C4-2B (cell line): ENCODE results near the gene GAS7.

ENCODE experiments used
- ZFX ChIP-seq: fragments of 450-650 bp; IDR thresholded peaks from 2 replicates; pipeline ENCODE4 v1.6.1; 2017
- TF ChIP-seq, protein P1 (sequence below): fragments of 450-650 bp; conservative IDR thresholded peaks from 2 replicates; pipeline ENCODE4 v1.5.1; 2017; ENCODE audit warnings: mild to moderate bottlenecking

DNA sequence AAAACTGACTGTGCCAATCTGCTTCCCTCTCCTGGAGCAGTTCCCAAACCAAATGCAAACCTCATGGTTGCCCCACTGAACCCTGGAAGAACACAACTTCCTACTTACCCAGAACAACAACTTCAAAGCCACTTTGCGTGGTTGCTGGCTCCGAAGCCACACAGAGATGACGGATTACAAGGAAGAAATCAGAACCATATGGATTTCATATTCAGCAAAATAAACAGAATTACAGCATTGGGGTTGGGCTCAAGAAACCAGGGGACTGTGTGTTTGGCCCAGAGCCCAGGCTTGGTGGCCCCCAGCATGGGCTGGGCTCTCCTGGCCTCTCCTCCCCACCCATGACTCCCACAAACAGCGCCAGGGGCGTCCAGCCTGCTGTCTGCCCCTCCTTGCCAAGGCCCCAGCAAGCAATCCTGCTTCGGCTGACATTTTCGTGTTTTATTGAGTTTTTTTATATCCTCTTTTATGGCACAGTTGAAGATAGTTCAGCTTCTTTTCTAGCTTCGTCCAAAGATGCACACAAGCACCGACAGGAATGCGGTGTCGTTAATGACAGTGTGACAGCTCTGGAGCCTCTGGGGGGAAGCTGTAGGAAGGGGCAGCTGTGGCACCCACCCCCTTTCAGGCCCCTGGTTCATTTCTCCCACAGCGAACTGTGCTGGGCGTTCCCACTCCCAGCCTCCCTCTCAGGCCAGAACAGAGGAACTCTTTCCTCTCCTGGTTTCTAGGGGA, 137.1 kb downstream of the GAS7 start:
- TF ChIP-seq, protein P1, sequence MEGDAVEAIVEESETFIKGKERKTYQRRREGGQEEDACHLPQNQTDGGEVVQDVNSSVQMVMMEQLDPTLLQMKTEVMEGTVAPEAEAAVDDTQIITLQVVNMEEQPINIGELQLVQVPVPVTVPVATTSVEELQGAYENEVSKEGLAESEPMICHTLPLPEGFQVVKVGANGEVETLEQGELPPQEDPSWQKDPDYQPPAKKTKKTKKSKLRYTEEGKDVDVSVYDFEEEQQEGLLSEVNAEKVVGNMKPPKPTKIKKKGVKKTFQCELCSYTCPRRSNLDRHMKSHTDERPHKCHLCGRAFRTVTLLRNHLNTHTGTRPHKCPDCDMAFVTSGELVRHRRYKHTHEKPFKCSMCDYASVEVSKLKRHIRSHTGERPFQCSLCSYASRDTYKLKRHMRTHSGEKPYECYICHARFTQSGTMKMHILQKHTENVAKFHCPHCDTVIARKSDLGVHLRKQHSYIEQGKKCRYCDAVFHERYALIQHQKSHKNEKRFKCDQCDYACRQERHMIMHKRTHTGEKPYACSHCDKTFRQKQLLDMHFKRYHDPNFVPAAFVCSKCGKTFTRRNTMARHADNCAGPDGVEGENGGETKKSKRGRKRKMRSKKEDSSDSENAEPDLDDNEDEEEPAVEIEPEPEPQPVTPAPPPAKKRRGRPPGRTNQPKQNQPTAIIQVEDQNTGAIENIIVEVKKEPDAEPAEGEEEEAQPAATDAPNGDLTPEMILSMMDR: no peak
- TF ChIP-seq ZFX: no peak
